ENCODE data around the gene RNASEH2A.

GRCh38 chr19:12825254-12826131, 19.1 kb downstream of the RNASEH2A start:
- TF ChIP-seq POLR2A (IDR thresholded peaks at IDR 0.05) (no peak), EP300 (IDR thresholded peaks at IDR 0.05; ENCODE audit: low read depth) (no peak), POLR2AphosphoS5 (IDR thresholded peaks at IDR 0.05) (no peak)
